Fibroblast of skin of right quadriceps (primary cell): Measurements from ENCODE around the gene PPP2R5E.
"Not testable (repeated sequence)": the region's sequence is repeated elsewhere in the genome, so short reads cannot be mapped to it uniquely, and the experiment has no call there.

ENCODE experiments used
- DNase-seq: peaks from one replicate; pipeline ENCODE4 v3.0.0-alpha.2; 2013

The PPP2R5E gene

DNA sequence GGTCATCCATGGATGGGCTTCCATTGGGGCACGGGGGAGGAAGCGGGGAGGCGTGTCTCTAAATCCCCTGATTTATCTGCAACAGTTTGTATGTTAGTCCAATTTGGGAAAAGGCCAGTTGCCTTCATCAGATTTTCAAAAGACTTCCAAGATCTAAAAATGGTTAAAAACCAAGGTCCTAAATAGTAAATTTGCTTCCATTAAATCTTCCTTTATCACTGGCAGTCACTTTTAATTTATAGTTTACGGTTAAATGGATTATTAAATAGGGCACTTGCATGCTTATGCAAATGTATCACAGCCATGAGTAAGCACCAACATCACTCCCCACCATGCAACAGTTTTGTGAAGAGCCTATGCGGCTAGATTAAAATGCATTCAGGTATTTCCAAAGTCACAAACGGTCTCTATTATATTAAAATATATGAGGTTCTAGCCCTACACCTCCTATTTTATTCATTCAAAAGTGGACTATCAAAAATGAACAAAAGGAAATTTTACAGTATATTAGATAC is 116.3 kb downstream of the PPP2R5E start:
- DNase-seq: no peak

DNA sequence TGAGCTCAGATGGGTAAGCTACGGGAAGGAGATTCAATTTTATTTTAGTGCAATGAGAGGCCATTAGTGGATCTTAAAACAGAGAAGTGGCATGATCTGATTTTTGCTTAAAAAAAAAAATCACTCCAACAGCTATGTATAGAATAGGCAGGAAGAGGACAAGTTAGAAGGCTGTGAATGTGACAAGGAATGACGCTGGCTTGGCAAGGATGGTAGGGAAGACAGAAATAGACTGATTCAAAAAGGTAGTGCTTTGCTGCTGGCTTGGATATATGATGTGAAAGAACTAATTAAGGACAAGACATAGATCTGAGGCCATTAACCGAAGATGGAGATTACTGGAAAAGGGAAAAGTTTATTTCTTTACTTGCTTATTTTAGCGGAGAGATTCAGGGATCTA is 119.3 kb downstream of the PPP2R5E start:
- no peak for DNase-seq

DNA sequence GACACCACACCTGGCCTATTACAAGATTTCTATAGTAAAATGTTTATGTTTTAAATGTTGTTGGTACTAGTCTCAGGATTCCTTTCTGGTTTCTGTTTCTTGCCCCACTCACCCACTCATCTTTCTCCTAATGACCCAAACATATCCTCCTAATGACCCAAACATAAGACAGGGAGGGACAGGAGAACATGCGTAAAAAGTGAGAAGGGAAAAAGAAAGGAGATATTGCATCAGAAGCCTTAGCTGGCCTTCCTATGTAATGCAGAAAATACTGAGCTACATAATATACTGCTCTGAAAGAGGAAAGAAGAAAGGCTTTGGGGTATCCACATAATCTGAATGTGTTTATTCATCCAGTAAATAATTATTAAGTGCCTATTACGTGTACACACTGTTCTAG is 119.8 kb downstream of the PPP2R5E start:
- no peak for DNase-seq

DNA sequence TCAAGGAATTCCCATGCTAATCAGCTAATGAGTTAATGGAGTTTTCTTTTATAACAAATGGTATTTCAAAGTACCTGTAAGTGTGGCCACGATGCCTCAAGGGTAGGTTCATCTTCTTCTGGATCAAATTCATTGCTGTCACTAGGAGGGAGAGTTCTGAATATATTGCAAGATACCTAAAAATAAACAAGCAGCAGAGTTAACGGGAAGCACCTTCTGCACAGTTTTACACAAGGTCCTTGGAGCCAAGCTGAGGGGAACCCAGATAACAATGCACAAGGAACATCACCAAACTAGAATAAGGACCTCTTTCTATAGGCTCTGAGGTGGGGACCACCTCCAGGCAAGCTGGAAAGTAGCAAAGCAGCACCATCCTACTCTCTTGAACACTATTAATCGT is 121.3 kb downstream of the PPP2R5E start:
- DNase-seq: no peak

DNA sequence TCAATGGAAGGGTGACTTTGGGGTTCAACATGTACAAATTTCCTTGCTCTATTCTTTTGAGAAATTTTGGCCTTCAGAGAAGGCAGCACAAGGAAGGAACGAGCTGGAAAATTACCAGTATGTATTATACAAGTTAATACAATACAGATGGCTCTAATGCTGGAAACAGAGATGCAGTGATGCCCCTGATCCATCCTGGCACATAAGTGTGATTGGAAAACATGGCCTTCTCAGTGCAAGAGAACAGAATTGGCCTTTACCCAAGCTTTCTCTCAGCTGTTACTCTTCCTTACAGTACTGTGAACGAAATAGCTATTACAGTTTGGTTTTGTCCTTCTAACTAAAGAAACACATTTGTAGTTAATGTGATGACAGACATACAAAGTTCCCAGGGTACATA is 122.0 kb downstream of the PPP2R5E start:
- no peak for DNase-seq

DNA sequence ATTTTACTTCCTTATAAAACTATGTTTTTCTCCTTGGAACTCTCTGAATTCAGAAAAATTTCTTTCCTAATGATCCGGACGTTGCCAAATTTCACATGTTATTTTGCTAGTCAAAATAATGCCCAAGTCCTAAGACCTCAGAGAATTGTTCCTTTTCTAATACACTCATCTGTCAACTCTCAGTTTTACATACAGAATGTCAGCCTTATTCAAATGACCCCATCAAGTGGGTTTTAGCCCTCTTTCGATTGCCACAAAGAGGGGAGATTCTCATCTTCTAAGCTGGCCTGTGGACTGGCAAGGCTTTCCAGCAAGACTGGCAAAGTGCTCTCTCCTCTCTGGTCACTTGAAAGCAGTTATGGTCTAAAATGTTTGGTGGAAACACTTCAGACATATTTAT is 125.2 kb downstream of the PPP2R5E start:
- DNase-seq: no peak

DNA sequence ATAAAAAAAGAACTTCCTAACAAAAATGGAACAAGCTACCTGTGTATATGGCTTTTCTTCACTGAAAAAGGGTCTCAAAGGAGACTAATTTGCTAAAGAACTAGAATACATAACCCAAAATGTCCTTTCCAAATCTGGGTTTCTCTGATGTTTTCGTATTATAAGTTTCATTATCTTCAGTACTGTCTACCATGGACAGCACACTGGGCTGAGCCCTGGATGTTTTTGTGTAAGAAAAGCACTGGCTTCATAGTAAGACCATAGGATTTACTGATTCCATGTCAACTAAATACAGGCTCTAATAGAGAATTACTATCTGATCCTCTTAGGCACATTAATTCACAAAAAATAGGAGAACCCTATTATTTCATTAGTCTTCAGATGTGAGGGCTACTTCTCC is 130.2 kb downstream of the PPP2R5E start:
- no peak for DNase-seq

DNA sequence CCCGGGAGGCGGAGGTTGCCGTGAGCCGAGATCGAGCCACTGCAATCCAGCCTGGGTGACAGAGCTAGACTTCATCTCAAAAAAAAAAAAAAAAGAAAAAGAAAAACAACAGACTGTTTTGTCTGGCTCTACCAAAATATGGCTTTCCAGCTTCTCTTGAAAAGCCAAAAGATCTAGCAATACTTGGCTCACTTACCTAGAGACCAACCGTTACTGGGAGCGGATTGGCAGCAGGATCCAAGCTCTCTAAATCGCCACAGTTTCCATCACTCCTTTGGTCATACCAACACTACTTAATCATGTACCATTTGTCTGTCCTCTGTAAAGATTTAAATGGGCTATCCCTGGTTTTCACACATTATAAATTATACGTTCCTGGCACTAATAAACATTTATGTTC is 136.8 kb downstream of the PPP2R5E start:
- DNase-seq: no peak

DNA sequence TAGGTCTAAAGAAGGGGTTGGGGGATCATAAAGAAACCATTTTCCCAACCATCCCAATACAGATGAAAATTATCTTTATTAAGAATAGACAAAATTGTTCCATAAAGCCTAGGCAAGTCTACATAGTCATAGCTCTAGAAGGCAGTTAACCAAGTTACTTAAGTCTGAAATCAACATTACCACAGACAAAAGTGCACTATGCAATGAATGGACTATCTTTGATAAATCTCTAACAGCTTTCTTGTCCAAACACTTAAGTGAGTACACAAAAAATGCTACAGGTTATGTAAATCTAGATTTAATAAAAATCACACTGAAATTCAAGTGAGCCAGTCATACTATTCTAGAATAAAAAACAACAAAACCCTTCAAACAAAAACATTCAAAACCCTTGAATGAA is 137.5 kb downstream of the PPP2R5E start:
- DNase-seq: no peak

DNA sequence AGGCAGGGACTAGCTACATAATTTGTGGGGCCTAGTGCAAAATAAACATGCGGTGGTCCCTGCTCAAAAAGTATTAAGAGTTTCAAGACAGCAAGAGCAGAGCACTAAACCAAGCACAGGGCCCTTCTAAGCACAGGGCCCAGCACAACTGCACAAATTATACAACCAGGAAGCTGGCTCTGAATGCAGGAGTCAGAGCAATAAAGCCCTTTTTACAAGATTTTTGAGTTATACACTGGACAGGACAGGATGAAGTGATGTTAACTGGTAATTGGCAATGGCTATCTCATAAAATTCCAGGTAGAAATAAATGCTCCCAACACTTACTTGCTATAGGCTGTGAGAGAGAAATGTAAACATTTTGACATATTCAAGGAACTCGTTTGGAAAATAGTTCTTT is 138.3 kb downstream of the PPP2R5E start:
- no peak for DNase-seq

DNA sequence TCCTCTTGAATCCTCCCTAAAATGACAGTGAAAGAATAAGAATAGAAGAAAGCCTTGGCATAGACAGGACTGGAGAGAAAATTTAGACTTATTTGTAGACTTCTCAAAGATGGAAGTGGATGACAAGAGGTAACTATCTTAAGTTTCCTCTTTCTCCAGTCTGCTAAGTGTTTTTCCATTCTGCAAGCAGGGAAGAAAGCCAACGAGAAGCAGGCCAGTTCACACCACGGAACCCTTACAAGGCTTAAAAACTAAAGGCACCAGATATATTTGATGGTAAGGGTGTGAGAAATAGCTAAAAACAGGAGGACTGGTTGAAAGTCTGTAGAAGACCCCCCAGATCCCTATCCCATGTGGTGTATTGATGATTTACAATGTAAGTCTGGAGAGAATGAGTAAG is 141.5 kb downstream of the PPP2R5E start:
- no peak for DNase-seq

DNA sequence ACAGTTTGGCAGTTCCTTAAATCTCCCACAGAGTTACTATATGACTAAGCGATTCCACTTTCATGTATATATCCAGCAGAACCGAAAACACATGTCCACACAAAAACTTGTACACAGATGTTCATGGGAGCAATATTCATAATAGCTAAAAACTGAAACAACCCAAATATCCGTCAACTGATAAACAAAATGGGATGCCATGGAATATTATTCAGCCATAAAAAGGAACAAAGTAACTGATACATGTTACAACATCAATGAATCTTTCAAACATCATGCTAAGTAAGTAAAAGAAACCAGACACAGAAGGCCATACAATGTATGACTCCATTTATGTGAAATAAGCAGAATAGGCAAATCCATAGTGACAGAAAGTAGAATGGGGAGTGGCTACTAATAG is 144.2 kb downstream of the PPP2R5E start:
- DNase-seq: no peak

DNA sequence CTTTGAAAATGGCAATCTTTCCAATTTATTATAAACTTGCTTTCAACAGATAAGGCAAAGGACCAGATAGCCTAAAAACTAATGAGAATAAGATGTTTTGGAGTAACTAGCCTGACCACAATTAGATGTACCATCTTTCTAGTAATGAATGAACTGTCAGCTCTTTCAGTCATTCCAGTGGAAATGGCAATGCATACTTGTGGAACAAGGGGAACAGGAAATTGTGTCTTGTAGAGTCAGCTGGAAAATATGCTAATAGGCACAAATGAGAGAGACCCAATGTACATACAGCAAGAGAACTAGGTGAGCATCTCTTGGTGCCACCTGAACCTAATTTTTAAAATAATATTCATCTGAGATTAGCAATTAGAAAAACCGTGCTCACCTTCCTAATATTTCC is 148.3 kb downstream of the PPP2R5E start:
- DNase-seq: peak; percentile 56

DNA sequence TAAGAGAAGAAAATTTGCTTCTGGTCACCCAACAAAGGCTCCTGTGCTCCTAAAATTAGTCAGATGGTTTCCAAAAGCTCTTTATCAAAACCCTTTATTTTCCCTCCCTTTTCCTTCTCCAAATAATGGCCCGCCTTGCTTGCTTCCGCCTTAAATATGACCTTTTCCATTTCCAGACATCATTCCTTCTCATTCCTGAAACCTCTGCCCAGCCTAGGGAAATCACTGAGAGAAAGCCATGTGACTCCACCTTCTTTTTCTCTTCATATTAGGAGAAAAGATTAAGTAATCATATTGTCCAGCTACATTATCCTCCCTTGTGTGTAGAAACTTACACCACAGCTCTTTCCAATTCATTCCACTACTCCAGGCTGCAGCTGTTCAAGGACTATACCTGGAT is 148.7 kb downstream of the PPP2R5E start:
- DNase-seq: no peak

DNA sequence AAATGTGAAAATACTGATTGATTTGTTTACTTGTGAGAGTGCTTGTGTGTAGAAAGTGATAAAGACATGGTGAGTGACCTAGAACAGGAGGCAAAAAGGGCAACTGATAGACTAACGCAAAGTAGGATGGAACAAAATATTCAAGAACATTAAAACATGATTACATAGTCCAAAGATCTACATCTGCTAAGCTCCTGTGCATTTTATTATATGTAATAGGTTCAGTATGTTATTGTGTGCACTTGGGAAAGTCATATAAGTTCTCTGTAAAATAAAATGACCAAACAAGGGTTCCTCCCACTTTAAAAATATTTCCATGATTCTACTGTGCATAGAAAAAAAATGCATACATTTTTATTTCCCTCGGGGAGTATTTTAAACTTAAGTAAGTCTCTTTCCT is 150.2 kb downstream of the PPP2R5E start:
- DNase-seq: no peak

DNA sequence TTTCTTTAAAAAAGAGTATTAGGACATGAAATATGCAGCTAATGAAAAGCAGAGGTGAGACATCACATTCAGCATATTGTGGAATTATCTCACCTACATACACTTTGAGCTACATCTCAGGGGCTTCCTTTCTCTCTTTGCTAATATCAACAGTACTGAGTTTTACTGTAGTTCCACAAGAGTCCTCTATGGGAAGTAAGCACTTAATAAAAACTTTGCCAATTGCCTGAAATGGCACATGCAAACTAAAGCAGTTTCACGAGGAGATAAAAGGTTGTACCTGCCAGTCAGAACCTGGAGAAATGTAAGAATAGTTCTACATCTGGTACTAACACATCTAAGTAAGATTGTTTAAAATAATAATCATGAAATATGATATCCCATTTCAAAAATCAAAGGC is 150.9 kb downstream of the PPP2R5E start:
- DNase-seq: no peak

DNA sequence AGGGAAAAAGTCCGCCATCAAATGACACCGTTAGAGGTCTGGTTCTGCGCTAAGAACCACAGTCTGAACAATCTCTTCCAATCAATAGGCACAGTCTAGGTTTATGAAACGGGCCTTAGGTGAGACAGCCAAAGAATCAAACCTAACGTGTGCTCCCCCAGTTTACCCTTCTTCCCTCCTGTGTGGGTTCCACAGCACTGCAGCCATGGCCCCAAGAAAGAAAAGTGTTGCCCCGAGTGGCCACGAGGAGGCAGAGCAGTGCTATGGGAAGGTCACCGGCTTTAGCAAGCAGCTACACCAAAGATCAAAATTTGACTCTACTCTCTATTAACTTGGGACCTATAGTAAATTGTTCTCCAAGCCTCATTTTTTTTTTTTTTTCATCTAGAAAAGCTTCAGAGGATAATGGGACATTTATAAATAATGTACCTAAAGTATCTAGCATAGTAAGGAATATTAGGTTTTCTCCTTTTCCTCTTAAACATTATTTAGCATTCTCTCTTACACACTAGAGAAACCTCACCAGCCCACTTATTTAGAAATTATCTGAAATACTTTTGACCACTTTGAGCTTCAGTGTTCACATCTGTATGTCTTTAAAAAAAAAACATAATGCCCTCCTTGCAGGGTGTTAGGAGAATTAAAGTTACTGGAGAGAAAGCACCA is 154.3 kb downstream of the PPP2R5E start:
- peak; percentile 43 for DNase-seq

DNA sequence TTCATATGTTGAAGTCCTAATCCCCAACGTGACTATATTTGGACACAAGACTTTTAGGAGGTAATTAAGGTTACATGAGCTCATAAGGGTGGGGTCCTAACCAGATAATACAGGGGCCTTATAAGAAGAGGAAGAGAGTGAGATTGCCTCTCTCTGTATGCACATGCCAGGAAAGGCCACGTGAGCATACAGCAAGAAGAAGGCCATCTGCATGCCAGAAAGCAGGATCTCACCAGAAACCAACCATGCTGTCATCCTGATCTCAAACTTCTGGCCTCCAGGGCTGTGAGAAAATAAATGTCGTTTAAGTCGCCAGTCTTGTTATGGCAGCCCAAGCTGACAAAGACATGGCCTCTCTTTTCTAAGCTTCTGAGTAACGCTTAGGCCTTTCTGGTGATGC is 155.5 kb downstream of the PPP2R5E start:
- DNase-seq: peak; percentile 2

DNA sequence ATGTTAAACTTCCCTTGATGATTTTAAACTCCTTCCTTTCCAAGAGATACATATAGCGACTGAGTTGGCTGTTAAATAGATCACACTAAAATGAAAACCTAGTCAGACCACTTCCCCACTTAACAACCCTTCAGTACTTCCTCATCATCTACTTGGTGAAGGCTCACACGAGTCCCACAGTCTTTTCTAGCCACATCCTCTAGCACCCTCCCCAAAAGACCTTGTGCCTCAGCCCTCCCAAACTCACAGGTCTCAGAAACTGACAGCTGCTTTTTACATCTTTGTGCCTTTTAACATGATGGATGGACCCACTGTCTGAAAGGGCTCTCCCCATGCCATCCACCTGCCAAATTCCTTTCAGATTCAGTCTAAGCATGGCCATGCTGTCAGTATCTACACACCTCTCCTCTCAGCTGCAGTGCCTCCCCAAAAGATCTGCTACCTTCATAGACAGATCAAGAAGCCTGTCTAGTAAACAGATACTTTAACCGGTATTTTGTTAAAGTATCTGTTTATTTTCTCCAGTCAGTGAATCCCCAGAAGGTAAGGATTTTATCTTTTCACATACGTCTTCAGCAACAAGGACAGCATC is 159.3 kb downstream of the PPP2R5E start:
- no peak for DNase-seq

DNA sequence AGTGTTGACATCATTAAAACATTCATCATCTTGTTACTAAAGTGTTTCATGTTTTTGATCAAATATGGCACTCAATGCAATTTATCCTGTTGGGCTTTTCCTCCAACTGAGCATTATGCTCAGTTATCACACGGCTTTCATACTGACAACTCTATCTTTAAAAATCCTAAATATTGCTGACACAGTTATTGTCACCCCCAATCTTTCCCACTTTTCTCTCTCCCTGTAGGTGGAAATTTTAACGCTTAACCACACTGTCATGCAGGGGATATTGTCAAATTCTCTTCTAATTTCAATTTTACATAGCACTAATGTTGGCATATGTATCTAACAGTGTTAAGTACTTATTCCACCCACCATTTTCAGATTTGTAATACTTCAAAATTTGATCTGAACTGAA is 164.7 kb downstream of the PPP2R5E start:
- no peak for DNase-seq

DNA sequence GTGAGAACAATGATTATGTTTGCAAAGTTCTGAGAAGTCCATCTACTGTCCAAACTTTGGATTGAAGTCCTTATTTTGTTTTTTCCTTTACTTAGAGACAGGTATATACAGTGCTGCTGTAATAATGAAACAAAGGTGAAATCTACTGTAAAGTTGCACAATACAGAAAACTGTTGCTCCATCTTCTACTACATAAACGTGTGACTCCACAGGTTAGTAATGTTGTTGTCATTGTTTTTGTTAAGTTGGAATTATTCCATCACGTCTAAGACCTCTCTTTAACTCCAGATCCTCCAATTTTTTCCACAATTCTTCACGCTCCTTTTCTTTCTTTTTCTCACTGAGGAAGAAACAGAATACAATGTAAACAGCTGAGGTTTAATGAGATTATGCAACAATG is 167.4 kb downstream of the PPP2R5E start:
- peak; percentile 9 for DNase-seq

DNA sequence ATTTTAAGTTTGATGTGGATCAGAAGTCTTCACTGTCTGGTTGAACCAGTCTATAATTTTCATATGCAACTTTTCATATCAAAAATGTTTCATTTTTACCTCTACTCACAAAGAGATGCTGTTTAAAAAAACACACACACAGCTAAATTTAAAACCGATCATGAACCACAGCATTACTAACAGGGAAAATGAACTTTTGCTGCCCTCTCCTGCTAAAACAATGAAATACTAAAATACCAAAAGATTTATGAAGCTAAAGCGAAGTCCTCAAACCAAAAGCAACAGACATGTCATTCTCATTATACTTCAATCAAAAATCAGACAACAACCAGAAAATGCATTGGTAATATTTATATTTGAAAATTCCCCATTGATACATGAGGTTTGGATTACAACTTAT is 171.6 kb downstream of the PPP2R5E start:
- not testable (repeated sequence) for DNase-seq

DNA sequence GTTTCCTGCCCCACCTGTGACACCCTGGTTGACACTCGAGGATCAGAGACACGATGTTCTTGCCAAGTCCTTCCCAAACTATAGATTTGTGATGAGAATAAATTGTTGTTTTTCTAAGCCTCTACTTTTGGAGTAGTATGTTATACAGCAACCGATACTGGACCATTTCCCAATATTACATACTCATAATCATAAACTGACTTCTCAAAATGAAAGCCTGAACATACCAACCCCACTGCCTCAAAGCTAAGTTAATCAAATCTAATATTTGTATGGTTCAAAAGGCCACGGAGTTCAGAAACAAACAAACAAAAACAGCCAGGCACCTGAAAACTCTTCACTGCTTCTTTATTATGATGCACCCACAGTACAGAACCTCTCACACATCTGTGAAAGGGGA is 172.1 kb downstream of the PPP2R5E start:
- DNase-seq: no peak

DNA sequence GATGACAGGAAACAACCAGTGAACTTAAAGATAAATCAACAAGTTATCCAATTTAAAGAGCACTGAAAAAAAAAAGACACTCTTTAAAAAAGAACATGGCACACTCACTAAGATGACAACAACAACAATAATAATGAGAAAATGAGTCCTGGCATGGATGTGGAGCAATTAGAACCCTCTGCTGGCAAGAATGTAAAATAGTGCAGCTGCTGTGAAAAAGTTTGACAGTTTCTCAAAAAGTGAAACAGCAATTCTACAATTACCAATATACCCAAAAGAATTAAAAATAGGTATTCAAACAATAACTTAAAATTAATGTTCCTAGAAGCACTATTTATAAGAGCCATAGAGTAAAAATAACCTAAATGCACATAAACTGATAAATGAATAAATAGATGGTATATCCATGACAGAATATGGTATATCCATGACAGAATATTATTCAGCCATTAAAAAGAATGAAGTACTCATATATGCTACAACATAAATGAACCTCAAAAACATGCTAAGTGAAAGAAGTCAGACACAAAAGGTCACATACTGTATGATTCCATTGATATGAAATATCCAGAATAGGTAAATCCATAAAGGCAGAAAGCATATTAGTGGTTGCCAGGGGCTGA is 175.3 kb downstream of the PPP2R5E start:
- DNase-seq: no peak

DNA sequence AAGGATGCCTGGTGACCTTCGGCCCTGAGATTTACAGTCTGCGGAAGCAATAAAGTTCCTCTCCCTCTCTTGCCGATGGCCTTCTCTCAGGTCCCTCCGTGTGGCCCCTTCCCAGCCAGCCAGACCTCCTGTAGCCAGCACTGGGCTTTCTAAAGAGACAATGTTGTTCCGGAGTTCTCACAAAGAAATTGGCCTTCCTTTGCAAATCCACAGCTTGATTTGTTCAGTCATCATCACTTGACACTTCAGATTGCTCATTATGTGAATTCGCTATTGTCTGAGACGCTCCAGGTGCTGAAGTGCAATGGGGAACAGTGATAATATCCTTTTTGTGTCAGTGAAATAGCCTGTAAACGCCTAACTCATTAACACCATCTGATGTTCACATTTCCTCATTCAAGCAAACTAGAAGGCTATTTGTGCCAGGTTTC is 180.8 kb downstream of the PPP2R5E start:
- no peak for DNase-seq
